Smooth muscle cell (in vitro differentiated cells): ENCODE measurements around the gene EIF6. TPM values are rescaled to one million over a fixed set of nuclear protein-coding genes. Genes with fewer than 3 reads are reported as not detected.

Experiments used
- DNase-seq: peaks from one replicate; lab custom pipeline; 2025; ENCODE audit not compliant: unreplicated experiment; lab: John Stamatoyannopoulos, UW
- H2AFZ ChIP-seq: fragments of 200-600 bp; sonication (generic); 2 replicates; pipeline ENCODE4 v1.6.0; 2016; ENCODE audit warnings: antibody characterized with exemption, low read depth, mild to moderate bottlenecking
- H3F3A ChIP-seq: fragments of 200-600 bp; sonication (generic); 2 replicates; pipeline ENCODE4 v1.6.0; 2017; ENCODE audit warnings: antibody characterized with exemption, low read depth
- H3K27ac ChIP-seq: fragments of 200-600 bp; sonication (generic); 2 replicates; pipeline ENCODE4 v1.5.1; 2016; ENCODE audit warnings: low read depth, mild to moderate bottlenecking
- H3K27me3 ChIP-seq: fragments of 200-600 bp; sonication (generic); 2 replicates; pipeline ENCODE4 v1.6.1; 2016; ENCODE audit warnings: low read depth, mild to moderate bottlenecking
- H3K36me3 ChIP-seq: fragments of 200-600 bp; sonication (generic); 2 replicates; pipeline ENCODE4 v1.5.1; 2016; ENCODE audit warnings: low read depth
- H3K4me1 ChIP-seq: fragments of 200-600 bp; sonication (generic); 2 replicates; pipeline ENCODE4 v1.5.1; 2016; ENCODE audit warnings: low read depth
- H3K4me2 ChIP-seq: fragments of 200-600 bp; sonication (generic); 2 replicates; pipeline ENCODE4 v1.6.0; 2016; ENCODE audit warnings: mild to moderate bottlenecking
- H3K4me3 ChIP-seq: fragments of 200-600 bp; sonication (generic); 2 replicates; pipeline ENCODE4 v1.5.1; 2016; ENCODE audit warnings: mild to moderate bottlenecking
- H3K79me2 ChIP-seq: fragments of 200-600 bp; sonication (generic); 2 replicates; pipeline ENCODE4 v1.6.0; 2016; ENCODE audit warnings: low read depth, mild to moderate bottlenecking
- H3K9ac ChIP-seq: fragments of 200-600 bp; sonication (generic); 2 replicates; pipeline ENCODE4 v1.6.0; 2016; ENCODE audit warnings: low read depth
- H3K9me3 ChIP-seq: fragments of 200-600 bp; sonication (generic); replicated peaks from 2 replicates; pipeline ENCODE4 v1.5.1; 2016; ENCODE audit warnings: low read depth
- H4K20me1 ChIP-seq: fragments of 200-600 bp; sonication (generic); 2 replicates; pipeline ENCODE4 v1.6.0; 2016; ENCODE audit warnings: low read depth
- CTCF ChIP-seq: fragments of 200-600 bp; sonication (generic); IDR thresholded peaks from 2 replicates; pipeline ENCODE4 v1.5.1; 2017; ENCODE audit warnings: borderline replicate concordance, mild to moderate bottlenecking, antibody characterized with exemption; ENCODE audit not compliant: insufficient read depth, poor library complexity, severe bottlenecking
- WGBS: methylation state at CpG from one replicate; pipeline ENCODE4 v1.1.7; 2016; ENCODE audit warnings: low lambda C conversion rate; 5-methylcytosine and 5-hydroxymethylcytosine counted together
- polyA plus RNA-seq: library from polyadenylated mRNA; unstranded; fragments of >200 nt; fragmentation: Nextera tagmentation; extraction: Ambion mirVana; gene quantifications from 2 replicates; pipeline ENCODE4 v1.2.1, GENCODE V29; 2016
- total RNA-seq: library from RNA; depleted of rRNA; stranded (reverse); fragments of >200 nt; gene quantifications from 2 replicates; pipeline ENCODE4 v1.2.3, GENCODE V29; 2014

The EIF6 gene
- total and polyA plus RNA-seq, 2 experiments from 2014 or later, result 110 to 179 TPM

- Histone ChIP-seq H3F3A (peaks cover 25% of the 10 kb centered on the region), H3K27ac (peak overlapping the region; percentile 89), H3K27me3 (no peaks in the 10 kb centered on the region), H3K9ac (peak overlapping the region; percentile 86), H3K4me3 (peak overlapping the region; percentile 90), H4K20me1 (peaks cover 11% of the 10 kb centered on the region), H3K9me3 (no peaks in the 10 kb centered on the region), H3K4me2 (peak overlapping the region; percentile 97), H3K79me2 (peaks cover 24% of the 10 kb centered on the region), H3K36me3 (no peaks in the 10 kb centered on the region), H3K4me1 (no peaks in the 10 kb centered on the region), H2AFZ (no peak overlapping the region)
- WGBS, result 29% methylated on average over 10 of the region's 10 CpGs
- no peak for TF ChIP-seq CTCF
- no peak for DNase-seq
These were observed 7.4 kb downstream of the EIF6 start for GRCh38 chr20:35277127-35277526.

GRCh38 chr20:35276408-35276807 is 8.2 kb downstream of the EIF6 start:
- Histone ChIP-seq H3K79me2 (peaks cover 17% of the 10 kb centered on the region), H3K36me3 (no peaks in the 10 kb centered on the region), H3K9me3 (no peaks in the 10 kb centered on the region), H2AFZ (no peak overlapping the region), H3K9ac (peak overlapping the region; percentile 86), H3K4me3 (peak overlapping the region; percentile 90), H4K20me1 (peaks cover 11% of the 10 kb centered on the region), H3K4me2 (peak overlapping the region; percentile 97), H3K27me3 (no peaks in the 10 kb centered on the region), H3K27ac (peak overlapping the region; percentile 89), H3K4me1 (no peaks in the 10 kb centered on the region), H3F3A (peaks cover 21% of the 10 kb centered on the region)
- no peak for DNase-seq
- no peak for TF ChIP-seq CTCF
- WGBS, result 97% methylated on average over 6 of the region's 6 CpGs

GRCh38 chr20:35275741-35276251 is 8.8 kb downstream of the EIF6 start:
- Histone ChIP-seq H3K4me2 (no peak overlapping the region), H3K36me3 (no peaks in the 10 kb centered on the region), H3F3A (peaks cover 20% of the 10 kb centered on the region), H3K4me3 (no peak overlapping the region), H3K79me2 (peaks cover 13% of the 10 kb centered on the region), H3K27me3 (no peaks in the 10 kb centered on the region), H2AFZ (no peak overlapping the region), H4K20me1 (peaks cover 10% of the 10 kb centered on the region), H3K9ac (no peak overlapping the region), H3K9me3 (no peaks in the 10 kb centered on the region), H3K27ac (no peak overlapping the region), H3K4me1 (no peaks in the 10 kb centered on the region)
- no peak for DNase-seq
- WGBS, result 97% methylated on average over 12 of the region's 12 CpGs
- TF ChIP-seq CTCF, result no peak

GRCh38 chr20:35274172-35275092 is 10.1 kb downstream of the EIF6 start:
- Histone ChIP-seq H3K27me3 (no peaks in the 10 kb centered on the region), H3K4me1 (no peaks in the 10 kb centered on the region), H3K36me3 (no peaks in the 10 kb centered on the region), H2AFZ (no peak overlapping the region), H3K9me3 (no peaks in the 10 kb centered on the region), H4K20me1 (peaks cover 5% of the 10 kb centered on the region), H3K9ac (no peak overlapping the region), H3K4me3 (no peak overlapping the region), H3K79me2 (peaks cover 12% of the 10 kb centered on the region), H3F3A (peaks cover 7% of the 10 kb centered on the region), H3K4me2 (no peak overlapping the region), H3K27ac (no peak overlapping the region)
- 95% methylated on average over 23 of the region's 24 CpGs for WGBS
- TF ChIP-seq CTCF, result no peak
- no peak for DNase-seq
